ENCODE data around the gene RAB33A. TPM values are rescaled to one million over a fixed set of nuclear protein-coding genes. Genes with fewer than 3 reads are reported as not detected.

The RAB33A gene
- total and polyA plus RNA-seq, 2 donors (not counting 3 experiments of a cell fraction or from before 2014, with no cell fraction given) = 0.91 to 1.6 TPM

- no peaks in the 10 kb centered on the region for H3K27me3 ChIP-seq (ENCODE audit: control insufficient read depth in 2 of 2, insufficient read depth in 2 of 2, low read length in 2 of 2)
- no peaks in the 10 kb centered on the region for H3K79me2 ChIP-seq (ENCODE audit: control insufficient read depth, insufficient read depth, low read length)
- peaks cover 26% of the 10 kb centered on the region for H3K4me1 ChIP-seq (ENCODE audit: control insufficient read depth, extremely low read depth, insufficient read depth, low read length)
- BruUV-seq (replicated peaks) = no TSS peak
- H3K4me3 ChIP-seq (replicated peaks in 1 of 3; ENCODE audit: insufficient read depth in 1 of 3, low read depth in 1 of 3, low read length in 3 of 3) = no peak overlapping the region
- DNase-seq (ENCODE audit: low read depth, low spot score) (no peak), FAIRE-seq (no peak)
- H3K9ac ChIP-seq (replicated peaks; ENCODE audit: extremely low read depth, insufficient read depth, low read length) = no peak overlapping the region
- CTCF ChIA-PET = no interaction called here
- no peak overlapping the region for H2AFZ ChIP-seq (ENCODE audit: low read depth, low read length)
- dilution Hi-C loops (cut with MboI; ENCODE audit: extremely low pct_ligation_motif_present, low sequenced_read_pairs) (no loop called here), intact Hi-C loops (cut with micrococcal nuclease) (no loop called here)
- no peak for TF ChIP-seq GATA2 (IDR thresholded peaks at IDR 0.05; ENCODE audit: insufficient read depth, insufficient read length, low read depth, low read length)
- TF ChIP-seq POLR2AphosphoS5 (IDR thresholded peaks at IDR 0.05; ENCODE audit: insufficient read depth, low read depth, low read length) = no peak
- no peak for TF ChIP-seq MAX (IDR thresholded peaks at IDR 0.05; ENCODE audit: insufficient read depth, insufficient read length)
- no peak for TF ChIP-seq CTCF (IDR thresholded peaks at IDR 0.05; ENCODE audit: extremely low read depth in 1 of 2, insufficient read depth in 1 of 2, low read depth in 1 of 2, low read length in 2 of 2)
- TF ChIP-seq EZH2 (IDR thresholded peaks at IDR 0.05; ENCODE audit: borderline replicate concordance, low read depth, low read length, severe bottlenecking) = no peak
- no peak for TF ChIP-seq MYC (IDR thresholded peaks at IDR 0.05; ENCODE audit: low read depth, low read length)
- H3K36me3 ChIP-seq (ENCODE audit: control insufficient read depth in 2 of 2, extremely low read depth in 1 of 2, insufficient read depth in 2 of 2, low read length in 2 of 2) = no peaks in the 10 kb centered on the region
- H4K20me1 ChIP-seq (replicated peaks; ENCODE audit: control insufficient read depth, extremely low read depth, insufficient read depth, low read length) = no peaks in the 10 kb centered on the region
- POLR2A ChIA-PET = no interaction called here
- no peaks in the 10 kb centered on the region for H3K9me1 ChIP-seq (replicated peaks; ENCODE audit: control insufficient read depth, extremely low read depth, insufficient read depth, low read length)
- H3K4me2 ChIP-seq (ENCODE audit: insufficient read depth, low read length) = no peak overlapping the region
- H3K9me3 ChIP-seq (replicated peaks; ENCODE audit: control insufficient read depth, insufficient read depth, low read length) = no peaks in the 10 kb centered on the region
- H3K27ac ChIP-seq (ENCODE audit: insufficient read depth, low read depth, low read length) = no peak overlapping the region
Measured at GRCh38 chrX:130174937-130175336, 3.2 kb downstream of the RAB33A start.
